ACHN (cell line): ENCODE data around the gene ORAI3.

Source experiments
- DNase-seq: peaks from one replicate; pipeline ENCODE4 v3.0.0-alpha.2; 2015
- in situ Hi-C: cut with HindIII; loops from 2 replicates; pipeline ENCODE4 v1.10.0; 2017; ENCODE audit warnings: low sequenced_read_pairs, low pct_ligation_motif_present, low pct_unique_long_range_greater_than_20kb

Gene ORAI3

DNA sequence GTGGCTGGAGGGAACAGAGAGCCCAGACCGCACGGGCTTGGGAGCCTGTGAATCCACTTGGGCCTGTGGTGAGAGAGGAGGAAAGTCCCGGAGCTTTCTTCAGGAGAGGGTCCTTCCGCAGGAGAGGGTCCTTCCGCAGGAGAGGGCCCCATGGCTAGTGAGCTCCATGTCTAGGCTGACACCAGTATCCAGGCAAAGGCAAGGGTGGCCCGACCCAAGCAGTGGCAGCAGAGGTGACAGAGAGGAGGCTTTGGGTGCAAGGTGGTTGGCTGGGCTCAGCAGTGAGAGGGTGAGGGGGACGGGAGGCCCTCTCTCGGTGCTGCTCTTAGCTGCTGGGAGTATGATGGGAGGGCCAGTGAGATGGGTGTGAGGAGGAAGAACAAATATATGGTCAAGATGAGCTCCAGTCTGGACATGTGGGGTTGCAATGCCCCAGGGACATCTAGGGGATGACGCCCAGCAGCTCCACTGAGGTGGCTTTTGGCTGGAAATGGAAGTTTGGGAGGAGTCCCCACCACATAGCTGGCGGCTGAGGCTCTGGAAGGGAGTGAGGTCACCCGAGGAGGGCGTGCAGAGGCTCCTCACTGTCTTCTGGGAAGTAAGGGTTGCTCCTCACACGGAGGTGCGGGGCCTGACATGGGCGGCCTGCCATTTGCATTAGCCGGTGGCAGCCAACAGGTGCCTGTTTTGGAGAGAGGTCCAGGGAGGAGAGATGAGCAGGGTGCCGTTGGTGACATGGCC lies 33.9 kb downstream of the ORAI3 start:
- in situ Hi-C loops, result no loop called here
- DNase-seq, result no peak

DNA sequence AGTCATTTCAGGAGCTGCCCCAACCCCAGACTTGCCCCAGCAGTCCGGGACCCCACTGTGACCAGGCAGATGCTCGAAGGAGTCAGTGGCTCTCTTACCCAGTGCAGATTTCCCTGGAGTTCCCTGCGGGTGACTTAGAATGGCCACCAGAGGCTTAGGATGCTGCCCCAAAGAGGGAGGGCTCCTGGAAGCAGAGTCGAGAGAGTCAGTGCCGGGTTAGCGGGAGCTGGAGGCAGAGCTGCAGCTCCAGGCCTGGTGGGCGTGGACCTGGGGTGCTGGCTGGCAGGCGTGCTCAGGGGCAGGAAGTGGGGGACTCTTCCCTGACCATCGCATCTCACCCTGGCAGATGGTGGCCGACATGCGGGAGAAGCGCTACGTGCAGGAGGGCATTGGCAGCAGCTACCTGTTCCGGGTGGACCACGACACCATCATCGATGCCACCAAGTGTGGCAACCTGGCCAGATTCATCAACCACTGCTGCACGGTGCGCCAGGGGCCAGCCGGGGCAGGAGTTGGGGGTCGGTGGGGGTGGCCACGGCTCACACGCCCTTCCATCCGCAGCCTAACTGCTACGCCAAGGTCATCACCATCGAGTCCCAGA lies 34.5 kb downstream of the ORAI3 start:
- no peak for DNase-seq
- in situ Hi-C loops, result no loop called here

DNA sequence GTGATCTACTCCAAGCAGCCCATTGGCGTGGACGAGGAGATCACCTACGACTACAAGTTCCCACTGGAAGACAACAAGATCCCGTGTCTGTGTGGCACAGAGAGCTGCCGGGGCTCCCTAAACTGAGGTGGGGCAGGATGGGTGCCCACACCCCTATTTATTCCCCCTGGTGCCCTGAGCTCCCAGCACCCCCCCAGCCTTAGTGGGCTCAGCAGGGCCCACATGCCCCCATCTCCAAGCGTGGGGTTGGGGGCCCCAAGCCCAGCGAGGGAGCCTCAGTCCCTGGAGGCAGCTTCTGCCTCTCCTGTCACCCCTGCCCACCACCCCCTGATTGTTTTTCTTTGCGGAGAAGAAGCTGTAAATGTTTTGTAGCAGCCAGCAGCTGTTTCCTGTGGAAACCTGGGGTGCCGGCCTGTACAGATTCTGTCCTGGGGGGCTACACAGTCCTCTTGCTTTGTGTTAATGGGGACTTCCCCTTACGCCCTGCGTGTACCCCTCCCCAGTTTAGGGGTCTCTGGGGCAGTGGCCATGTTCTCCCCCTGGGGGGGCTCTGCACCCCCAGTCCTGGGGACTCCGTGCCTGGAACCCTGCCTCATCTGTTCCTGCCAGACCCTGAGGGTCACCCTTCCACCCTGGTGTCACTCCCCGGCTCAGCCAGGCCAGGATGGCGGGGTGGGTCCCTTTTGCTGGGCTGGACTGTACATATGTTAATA lies 35.2 kb downstream of the ORAI3 start:
- no peak for DNase-seq
- in situ Hi-C loops, result no loop called here

DNA sequence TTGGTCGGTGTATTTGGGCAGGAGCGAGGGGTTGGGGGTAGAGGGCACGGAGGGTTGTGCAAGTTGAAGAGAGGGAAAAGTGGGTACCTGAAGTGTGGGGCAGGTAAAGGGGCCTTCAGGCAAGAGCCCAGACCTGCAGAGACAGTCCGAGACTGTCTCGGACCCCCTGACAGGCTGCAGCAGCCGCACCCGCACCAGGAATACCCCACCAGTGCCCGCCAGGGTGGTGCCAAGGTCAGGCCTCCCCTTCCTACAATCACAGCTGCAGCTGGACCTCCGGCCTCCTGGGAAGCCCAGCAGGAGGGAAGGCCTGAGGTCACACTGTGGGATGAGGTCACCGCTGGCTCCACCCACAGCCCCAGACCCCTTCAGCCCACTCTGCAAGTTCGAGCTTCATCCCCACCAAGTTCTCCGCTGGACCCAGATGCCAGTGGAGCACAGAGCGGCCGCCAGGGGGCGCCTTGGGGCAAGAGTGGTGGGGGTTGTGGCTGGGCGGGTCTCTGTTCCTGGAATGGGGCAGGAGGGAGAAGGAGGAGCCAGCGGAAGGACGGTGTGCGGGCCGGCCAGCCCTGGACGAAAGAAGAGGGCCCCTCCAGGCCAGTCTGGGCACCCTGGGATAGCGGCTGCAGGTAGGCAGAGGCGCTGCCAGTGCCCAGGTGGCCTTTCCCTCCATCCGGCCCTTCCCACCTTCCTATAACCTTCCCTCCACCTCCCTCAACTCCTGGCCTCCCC lies 36.0 kb downstream of the ORAI3 start, which contains the start of gene HSD3B7:
HSD3B7 (plus strand) TSS at position 539 of the 732 bp plus-strand sequence. CDS start 452 bp downstream, outside the sequence.
- in situ Hi-C loops, result no loop called here
- DNase-seq, result peak; percentile 89

DNA sequence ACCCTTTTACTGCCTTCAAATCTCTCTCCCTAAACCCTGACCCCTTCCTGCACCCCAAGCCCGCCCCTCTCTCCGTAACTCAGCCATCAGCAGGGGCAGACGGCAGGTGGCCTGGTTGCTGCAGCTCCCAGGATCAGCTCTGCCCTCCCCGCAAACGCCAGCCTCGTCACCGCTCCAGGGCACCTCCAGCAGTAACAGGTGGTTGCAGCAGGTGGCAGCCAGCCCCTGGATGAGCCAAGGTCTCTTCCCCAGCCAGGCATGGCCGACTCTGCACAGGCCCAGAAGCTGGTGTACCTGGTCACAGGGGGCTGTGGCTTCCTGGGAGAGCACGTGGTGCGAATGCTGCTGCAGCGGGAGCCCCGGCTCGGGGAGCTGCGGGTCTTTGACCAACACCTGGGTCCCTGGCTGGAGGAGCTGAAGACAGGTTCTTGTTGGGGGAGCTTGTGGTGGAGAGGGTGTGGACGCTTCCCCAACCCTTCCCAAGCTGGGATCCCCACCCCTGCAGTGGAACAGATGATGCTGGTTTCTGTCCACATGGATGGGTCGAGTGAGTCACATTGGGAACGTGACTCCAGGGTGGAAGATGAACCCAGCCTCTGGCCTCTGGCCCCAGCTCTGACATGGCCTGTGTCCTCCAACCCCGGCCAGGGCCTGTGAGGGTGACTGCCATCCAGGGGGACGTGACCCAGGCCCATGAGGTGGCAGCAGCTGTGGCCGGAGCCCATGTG lies 36.7 kb downstream of the ORAI3 start:
- peak; percentile 79 for DNase-seq
- in situ Hi-C loops, result no loop called here

DNA sequence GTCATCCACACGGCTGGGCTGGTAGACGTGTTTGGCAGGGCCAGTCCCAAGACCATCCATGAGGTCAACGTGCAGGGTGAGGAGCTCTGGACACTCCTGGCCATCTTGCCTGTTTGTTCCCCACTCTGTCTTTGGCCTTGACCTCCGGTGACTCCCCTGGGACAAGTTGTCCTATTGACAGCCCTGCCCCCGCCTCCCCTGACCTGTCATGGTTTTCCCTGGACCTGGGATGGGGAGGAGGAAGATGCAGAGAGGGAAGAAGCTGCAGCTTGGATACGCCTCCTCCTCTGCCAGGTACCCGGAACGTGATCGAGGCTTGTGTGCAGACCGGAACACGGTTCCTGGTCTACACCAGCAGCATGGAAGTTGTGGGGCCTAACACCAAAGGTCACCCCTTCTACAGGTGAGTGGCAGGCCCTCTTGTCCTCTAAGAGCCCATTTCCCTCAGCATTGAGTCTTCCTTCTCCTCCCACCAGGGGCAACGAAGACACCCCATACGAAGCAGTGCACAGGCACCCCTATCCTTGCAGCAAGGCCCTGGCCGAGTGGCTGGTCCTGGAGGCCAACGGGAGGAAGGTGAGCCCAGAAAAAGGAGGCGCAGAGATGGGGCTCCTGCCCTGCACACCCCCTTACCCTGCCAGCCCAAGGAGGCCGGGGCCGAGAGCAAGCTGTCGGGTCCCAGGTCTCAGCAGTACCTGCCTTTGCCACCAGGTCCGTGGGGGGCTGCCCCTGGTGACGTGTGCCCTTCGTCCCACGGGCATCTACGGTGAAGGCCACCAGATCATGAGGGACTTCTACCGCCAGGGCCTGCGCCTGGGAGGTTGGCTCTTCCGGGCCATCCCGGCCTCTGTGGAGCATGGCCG lies 37.5 kb downstream of the ORAI3 start:
- DNase-seq, result no peak
- in situ Hi-C loops, result no loop called here

DNA sequence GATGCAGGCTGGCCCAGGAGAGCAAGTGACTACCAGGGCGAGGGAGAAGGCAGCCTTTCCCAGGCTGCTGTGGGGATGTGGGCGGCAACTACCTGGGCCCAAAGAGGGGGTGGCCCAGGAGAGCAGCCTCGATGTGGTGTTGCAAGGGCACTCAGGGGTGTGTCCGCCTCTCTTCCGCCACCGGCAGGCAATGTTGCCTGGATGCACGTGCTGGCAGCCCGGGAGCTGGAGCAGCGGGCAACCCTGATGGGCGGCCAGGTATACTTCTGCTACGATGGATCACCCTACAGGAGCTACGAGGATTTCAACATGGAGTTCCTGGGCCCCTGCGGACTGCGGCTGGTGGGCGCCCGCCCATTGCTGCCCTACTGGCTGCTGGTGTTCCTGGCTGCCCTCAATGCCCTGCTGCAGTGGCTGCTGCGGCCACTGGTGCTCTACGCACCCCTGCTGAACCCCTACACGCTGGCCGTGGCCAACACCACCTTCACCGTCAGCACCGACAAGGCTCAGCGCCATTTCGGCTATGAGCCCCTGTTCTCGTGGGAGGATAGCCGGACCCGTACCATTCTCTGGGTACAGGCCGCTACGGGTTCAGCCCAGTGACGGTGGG lies 38.8 kb downstream of the ORAI3 start:
- in situ Hi-C loops, result no loop called here
- DNase-seq, result no peak

DNA sequence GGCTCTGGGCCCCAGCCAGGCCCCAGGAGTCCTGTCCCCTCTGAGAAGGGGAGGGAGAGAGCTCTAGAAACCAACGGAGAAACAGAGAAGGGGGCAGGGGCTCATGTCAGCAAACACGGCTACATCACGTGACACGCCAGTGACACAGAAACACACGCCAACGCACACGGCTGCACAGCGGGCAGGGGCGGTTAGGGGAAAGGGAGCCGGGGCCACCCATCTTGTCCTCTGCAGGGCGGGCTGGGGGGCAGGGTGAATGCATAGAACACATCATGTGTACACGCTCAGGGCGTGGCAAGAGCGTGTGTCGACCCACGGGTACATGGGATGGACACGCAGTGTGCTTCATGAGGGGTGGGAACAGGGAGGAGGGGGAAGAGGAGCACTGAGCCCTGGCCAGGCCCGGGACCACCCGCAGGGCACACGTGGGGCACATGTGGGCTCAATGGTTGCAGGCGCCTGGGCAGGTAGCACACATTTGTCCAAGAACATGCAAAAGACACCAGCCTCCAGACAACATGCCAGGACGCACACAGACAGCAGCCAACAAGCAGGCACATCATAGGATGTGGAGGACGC lies 40.7 kb downstream of the ORAI3 start:
- in situ Hi-C loops, result no loop called here
- DNase-seq, result no peak

DNA sequence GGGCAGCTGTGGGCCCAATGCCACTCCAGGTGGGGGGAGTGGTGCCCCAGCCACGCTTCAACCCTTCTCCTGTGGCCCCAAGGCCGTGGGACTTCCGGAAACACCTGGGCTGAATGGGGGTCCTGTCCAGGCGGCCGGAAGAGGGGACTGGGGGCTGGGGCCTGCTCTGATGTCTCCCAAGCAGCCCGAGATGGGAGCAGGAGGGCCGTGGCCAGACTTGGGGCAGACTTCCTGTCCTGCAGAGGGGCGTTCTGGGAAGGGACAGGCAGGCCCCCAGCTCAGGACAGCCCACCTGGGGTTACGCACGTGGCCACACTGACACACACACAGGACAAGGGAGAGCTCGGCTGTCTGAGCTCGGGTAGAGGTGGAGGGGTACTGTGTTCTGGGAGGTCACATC lies 41.2 kb downstream of the ORAI3 start:
- no peak for DNase-seq
- in situ Hi-C loops, result no loop called here

DNA sequence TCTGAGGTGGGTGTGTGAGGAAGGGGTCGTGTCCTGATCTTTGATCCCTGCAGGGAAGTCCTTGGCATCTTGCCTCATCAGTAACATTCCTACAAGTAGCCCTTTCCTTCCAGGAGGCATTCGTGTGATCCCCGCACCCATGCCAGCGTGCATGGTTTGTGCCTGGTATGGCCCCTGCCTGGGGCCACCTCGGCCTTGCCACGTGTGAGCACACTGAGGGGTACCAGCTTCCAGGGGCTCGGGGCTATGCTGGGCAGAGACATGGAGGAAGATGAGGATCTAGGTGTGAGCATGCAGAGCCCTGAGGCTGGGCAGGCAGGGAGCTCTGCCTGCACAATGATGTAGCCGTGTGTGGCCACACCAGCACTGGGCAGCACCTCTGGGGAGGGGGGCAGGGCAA lies 42.2 kb downstream of the ORAI3 start:
- DNase-seq, result no peak
- in situ Hi-C loops, result no loop called here

DNA sequence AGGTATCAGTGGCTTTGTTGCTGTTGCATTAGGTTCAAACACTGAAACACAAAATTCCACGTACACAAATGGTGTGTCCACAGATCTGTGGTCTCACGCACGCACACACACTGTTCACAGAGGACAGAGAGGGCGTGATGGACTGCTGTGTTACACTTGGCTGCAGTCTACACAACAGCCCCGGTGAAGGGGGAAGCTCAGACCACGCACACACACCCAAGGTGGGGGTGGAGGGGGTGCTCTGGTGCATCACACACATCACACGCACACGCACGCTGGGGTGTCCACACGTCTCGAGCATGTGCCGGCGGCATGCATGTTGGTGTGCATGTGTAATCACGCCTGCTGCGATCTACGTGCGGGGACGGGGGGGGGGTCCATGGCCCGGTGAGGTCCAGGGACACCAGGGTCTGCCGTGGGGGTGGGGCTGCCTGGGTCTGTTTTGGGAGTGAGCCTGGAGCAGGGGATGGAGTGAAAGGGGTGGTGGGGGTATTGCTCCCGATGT lies 43.5 kb downstream of the ORAI3 start:
- DNase-seq, result no peak
- in situ Hi-C loops, result no loop called here

DNA sequence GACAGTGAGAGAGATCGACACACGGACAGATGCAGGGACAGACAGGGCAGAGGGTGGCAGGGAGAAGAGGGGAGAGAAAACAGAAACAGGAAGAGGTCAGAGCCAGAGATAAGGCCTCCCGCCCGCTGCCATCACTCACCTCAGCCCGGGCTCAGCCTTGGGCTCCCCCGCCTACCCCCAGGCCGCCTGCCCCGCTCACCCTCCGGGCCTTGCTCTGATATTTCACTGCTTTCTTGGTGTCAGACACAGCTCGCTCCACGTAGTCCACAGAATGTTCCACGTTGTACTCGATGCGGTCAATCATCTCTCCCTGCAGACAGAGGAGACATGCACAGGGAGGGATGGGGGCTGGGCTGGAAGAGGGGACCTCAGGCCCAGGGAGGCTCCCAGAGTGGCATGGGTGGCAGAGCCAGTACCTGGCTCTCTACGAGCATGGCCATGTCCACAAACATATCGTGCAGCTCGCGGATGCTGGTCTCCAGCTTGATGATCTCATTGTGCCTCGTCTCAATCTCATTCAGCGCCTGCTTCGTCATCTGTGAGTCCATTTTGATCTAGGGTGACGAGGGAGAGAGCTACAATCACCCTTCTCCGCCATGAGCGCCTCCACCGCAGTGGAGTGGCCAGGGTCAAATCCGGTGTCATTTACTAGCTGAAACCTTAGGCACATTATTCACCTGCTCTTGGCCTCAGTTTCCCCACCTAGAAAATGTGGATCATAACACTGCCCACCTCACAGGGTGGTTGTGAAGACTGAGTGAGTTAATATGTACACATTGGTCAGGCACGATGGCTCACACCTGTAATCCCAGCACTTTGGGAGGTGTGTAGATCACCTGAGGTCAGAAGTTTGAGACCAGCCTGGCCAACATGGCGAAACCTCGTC lies 44.3 kb downstream of the ORAI3 start:
- in situ Hi-C loops, result no loop called here

DNA sequence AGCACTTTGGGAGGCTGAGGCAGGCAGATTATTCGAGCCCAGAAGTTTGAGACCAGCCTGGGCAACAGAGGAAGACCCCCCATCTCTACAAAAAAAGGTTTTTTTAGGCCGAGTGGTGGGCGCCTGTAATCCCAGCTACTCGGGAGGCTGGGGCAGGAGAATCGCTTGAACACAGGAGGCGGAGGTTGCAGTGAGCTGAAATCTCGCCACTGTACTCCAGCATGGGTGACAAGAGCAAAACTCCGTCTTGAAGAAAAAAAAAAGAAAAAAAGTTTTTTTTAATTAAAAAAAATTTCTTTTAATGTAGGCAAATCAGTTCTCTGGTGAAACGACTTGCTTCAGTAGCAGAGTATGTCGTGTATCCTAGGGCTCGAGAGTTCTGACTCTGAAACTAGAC lies 47.1 kb downstream of the ORAI3 start:
- no peak for DNase-seq
- in situ Hi-C loops, result no loop called here

More for the DNA sequence above, 44.3 kb downstream of the ORAI3 start:
- DNase-seq, result no peak

DNA sequence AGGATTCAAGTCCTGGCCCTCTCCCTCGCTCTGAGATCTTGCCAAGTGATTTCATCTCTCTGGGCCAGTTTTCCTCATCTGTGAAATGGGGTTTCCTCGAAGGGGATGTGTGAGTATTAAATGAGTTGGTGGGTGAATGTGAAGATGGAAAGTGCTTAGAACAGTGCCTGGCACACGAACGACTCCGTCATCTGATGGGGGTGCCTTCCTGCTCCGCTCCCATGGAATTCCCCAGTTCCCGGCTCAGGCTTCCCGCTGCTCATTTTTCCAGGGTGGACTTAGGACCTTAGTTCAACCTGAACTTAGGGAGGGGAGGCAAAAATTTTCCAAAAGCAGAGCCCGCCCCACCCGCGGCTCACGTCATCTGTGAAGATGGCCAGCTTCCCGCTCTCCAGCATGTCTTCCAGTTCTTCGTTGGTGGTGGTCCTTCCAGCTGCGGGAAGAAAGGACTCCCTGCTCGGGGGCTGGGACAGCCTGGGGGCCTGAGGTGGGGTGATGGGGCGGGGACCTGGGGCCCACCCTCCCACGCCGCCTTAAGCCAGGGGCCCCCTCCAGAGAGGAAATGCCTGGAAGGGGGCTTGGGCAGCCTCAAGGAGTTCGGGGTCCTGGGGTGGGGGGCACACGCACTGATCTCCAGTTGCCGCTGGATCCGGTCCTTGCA lies 47.6 kb downstream of the ORAI3 start:
- peak; percentile 64 for DNase-seq
- in situ Hi-C loops, result no loop called here

DNA sequence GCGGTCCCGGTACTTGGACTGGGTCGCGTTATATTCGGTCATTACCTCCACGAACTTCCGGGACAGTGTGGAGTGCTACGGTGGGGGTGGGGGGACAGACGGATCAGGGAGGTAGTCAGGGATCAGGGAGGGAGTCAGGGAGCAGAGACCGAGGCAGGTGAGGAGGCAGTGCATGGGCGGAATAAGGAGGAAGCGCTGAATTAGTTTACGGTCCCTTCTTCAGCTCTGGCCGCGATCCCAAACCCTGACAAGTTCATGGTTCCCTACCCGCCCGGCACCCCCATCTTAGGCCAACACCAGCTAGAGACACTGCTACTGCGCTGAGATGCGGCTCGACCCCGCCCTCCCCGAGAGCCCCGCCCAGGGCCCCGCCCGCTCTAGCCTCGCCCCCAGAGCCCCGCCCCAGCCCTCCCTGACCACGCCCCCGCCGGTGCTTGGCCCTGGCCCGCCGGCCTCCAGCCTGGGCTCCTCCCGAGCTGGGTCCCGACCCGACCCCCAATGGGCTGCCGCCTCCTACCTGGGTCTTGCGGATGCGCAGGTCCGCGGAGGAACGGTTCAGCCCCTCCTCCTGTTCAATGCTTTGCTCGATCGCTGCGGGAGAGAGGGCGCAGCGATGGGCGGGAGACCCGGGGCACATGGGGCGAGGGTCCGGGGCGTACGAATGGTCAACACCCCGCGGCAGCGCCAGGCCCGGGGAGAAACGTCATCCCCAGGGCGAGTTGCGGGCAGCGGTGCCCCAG lies 48.3 kb downstream of the ORAI3 start:
- DNase-seq, result peak; percentile 90
- in situ Hi-C loops, result no loop called here
